Fibroblast of lung (primary cell): ENCODE measurements around the gene MRPS2. TPM values are rescaled to one million over a fixed set of nuclear protein-coding genes. Genes with fewer than 3 reads are reported as not detected.
"Not testable (repeated sequence)": the region's sequence is repeated elsewhere in the genome, so short reads cannot be mapped to it uniquely, and the experiment has no call there.

ENCODE experiments used
- DNase-seq, 2 donors: peaks; one replicate each; pipeline versions ENCODE4 v3.0.0 to v3.0.0-alpha.2; 2010; ENCODE audit warnings: low read depth in 2 of 2
- H2AFZ ChIP-seq: 2 replicates; pipeline ENCODE4 v1.5.1; 2012; ENCODE audit warnings: low read length, control low read depth, inconsistent platforms
- H3K27ac ChIP-seq: 2 replicates; pipeline ENCODE4 v1.5.1; 2011; ENCODE audit warnings: low read length, control low read depth; ENCODE audit not compliant: insufficient read depth
- H3K27me3 ChIP-seq: 2 replicates; pipeline ENCODE4 v1.5.1; 2011; ENCODE audit warnings: mild to moderate bottlenecking, low read length; ENCODE audit not compliant: control insufficient read depth, insufficient read depth
- H3K36me3 ChIP-seq: 2 replicates; pipeline ENCODE4 v1.5.1; 2011; ENCODE audit warnings: low read length; ENCODE audit not compliant: control insufficient read depth, insufficient read depth
- H3K4me1 ChIP-seq: 2 replicates; pipeline ENCODE4 v1.5.1; 2011; ENCODE audit warnings: low read length; ENCODE audit not compliant: control insufficient read depth, insufficient read depth; ENCODE audit errors: extremely low read depth
- H3K4me2 ChIP-seq: 2 replicates; pipeline ENCODE4 v1.5.1; 2011; ENCODE audit warnings: low read length, control low read depth; ENCODE audit not compliant: insufficient read depth; ENCODE audit errors: extremely low read depth
- H3K4me3 ChIP-seq, 4 experiments: fragments of 200-600 bp in 1 of 4; sonication (generic) in 1 of 4; replicated peaks in 1 of 4; 2 replicates each; pipeline ENCODE4 v1.5.1; 2011 to 2016; ENCODE audit warnings: low read length in 4 of 4, low read depth in 3 of 4, mild to moderate bottlenecking in 3 of 4, control low read depth in 2 of 4, inconsistent platforms in 1 of 4, mixed read lengths in 1 of 4; ENCODE audit not compliant: insufficient read depth in 1 of 4; ENCODE audit errors: control extremely low read depth in 1 of 4
- H3K79me2 ChIP-seq: 2 replicates; pipeline ENCODE4 v1.5.1; 2012; ENCODE audit warnings: mild to moderate bottlenecking, low read length, inconsistent platforms; ENCODE audit not compliant: control insufficient read depth, insufficient read depth
- H3K9ac ChIP-seq: 2 replicates; pipeline ENCODE4 v1.5.1; 2011; ENCODE audit warnings: mild to moderate bottlenecking, low read length, control low read depth; ENCODE audit not compliant: insufficient read depth
- H3K9me3 ChIP-seq: 2 replicates; pipeline ENCODE4 v1.5.1; 2012; ENCODE audit warnings: low read depth, low read length; ENCODE audit not compliant: control insufficient read depth, insufficient read depth
- H4K20me1 ChIP-seq: 2 replicates; pipeline ENCODE4 v1.5.1; 2011; ENCODE audit warnings: low read length; ENCODE audit not compliant: control insufficient read depth, insufficient read depth; ENCODE audit errors: extremely low read depth
- EZH2 ChIP-seq: IDR thresholded peaks from 2 replicates; pipeline ENCODE4 v1.5.1; 2012; ENCODE audit warnings: low read length, control low read depth, mild to moderate bottlenecking; ENCODE audit errors: missing control alignments
- polyA minus RNA-seq: library from RNA; depleted of rRNA, polyadenylated mRNA; stranded (reverse); fragments of >200 nt; gene quantifications from 2 replicates; pipeline ENCODE4 v1.2.3, GENCODE V29; 2011; ENCODE audit warnings: low replicate concordance
- polyA plus RNA-seq, 2 donors: library from polyadenylated mRNA; depleted of rRNA in 1 of 2; stranded (reverse) in 1 of 2; unstranded in 1 of 2; fragments of >200 nt; gene quantifications; 2 replicates each; pipeline ENCODE4 v1.2.1, GENCODE V29; 2011 to 2012; ENCODE audit warnings: missing spikeins in 1 of 2
- total RNA-seq: library from RNA; depleted of rRNA; stranded (reverse); fragments of >200 nt; gene quantifications from 2 replicates; pipeline ENCODE4 v1.2.1, GENCODE V29; 2014
- TF ChIP-seq, protein P1 (sequence below), 2 donors: IDR thresholded peaks in 1 of 2; conservative IDR thresholded peaks in 1 of 2; 1 replicate in 1 of 2; 2 replicates in 1 of 2; pipeline ENCODE4 v1.5.1; 2011 to 2012; ENCODE audit warnings: low read length in 2 of 2, control low read depth in 1 of 2, inconsistent platforms in 1 of 2, low read depth in 1 of 2, mild to moderate bottlenecking in 1 of 2

The MRPS2 gene
- total RNA-seq (10.4 and 11.6 TPM in 2 replicates), polyA plus RNA-seq (43.6 and 73.1 TPM in 2 replicates), polyA minus RNA-seq (92.0 and 116 TPM in 2 replicates)
- polyA plus RNA-seq (2012), result 28.7 and 49.5 TPM in 2 replicates

DNA sequence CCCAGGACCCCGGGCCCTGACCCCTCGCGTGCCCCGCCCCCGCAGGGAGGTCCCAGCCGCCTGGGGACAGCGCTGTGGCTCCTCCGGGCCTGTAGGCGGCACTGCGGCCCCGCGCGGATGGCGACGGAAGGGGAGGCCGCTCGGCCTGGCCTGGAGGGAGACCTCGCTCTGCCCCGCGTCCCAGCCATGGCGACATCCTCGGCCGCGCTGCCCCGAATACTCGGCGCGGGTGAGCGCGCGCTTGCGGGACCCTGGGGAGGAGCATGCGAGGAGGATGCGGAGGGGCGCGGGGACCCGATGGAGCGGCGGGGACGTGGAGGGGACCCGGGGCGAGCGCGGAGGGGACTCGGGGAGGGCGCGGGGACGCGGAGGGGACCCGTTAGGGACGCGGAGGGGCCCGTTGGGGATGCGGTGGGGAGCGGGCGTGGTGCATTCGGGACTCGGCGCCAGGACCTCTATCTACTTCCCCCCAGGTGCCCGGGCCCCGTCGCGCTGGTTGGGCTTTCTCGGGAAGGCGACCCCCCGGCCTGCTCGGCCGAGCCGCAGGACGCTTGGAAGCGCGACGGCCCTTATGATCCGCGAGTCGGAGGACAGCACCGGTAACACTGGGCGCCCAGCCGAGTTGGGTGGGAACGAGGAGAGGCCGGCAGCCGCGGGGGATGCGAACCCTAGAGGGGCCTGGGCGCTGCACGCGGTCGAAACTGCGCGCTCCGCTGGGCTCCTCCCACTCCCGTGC lies at the start of gene MRPS2:
Gene MRPS2 (plus strand): TSS at position 158 of the 736 bp plus-strand sequence. CDS start 29 bp downstream, at position 187.
- peak; percentile 86 to 87 for DNase-seq
- H3K27ac ChIP-seq, result peak within 1 kb of the TSS; percentile 82
- H3K4me2 ChIP-seq, result peak within 1 kb of the TSS; percentile 89
- peak within 1 kb of the TSS; percentile 90 for H3K9ac ChIP-seq
- peak within 1 kb of the TSS; percentile 76 for H2AFZ ChIP-seq
- no peaks in the 10 kb centered on the region for H4K20me1 ChIP-seq
- H3K27me3 ChIP-seq, result no peaks in the 10 kb centered on the region
- peak within 1 kb of the TSS; percentile 78 to 97 (median 84) for H3K4me3 ChIP-seq
- H3K36me3 ChIP-seq, result peaks cover 17% of the 10 kb centered on the region
- TF ChIP-seq, protein P1, sequence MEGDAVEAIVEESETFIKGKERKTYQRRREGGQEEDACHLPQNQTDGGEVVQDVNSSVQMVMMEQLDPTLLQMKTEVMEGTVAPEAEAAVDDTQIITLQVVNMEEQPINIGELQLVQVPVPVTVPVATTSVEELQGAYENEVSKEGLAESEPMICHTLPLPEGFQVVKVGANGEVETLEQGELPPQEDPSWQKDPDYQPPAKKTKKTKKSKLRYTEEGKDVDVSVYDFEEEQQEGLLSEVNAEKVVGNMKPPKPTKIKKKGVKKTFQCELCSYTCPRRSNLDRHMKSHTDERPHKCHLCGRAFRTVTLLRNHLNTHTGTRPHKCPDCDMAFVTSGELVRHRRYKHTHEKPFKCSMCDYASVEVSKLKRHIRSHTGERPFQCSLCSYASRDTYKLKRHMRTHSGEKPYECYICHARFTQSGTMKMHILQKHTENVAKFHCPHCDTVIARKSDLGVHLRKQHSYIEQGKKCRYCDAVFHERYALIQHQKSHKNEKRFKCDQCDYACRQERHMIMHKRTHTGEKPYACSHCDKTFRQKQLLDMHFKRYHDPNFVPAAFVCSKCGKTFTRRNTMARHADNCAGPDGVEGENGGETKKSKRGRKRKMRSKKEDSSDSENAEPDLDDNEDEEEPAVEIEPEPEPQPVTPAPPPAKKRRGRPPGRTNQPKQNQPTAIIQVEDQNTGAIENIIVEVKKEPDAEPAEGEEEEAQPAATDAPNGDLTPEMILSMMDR (conservative IDR thresholded peaks at IDR 0.05 in 1 of 2, IDR thresholded peaks at IDR 0.05 in 1 of 2; ENCODE audit: low read depth in 1 of 2, low read length in 2 of 2), result peak; percentile 61 to 62
- no peak for TF ChIP-seq EZH2
- H3K79me2 ChIP-seq, result peaks cover 13% of the 10 kb centered on the region
- no peaks in the 10 kb centered on the region for H3K9me3 ChIP-seq
- peaks cover 6% of the 10 kb centered on the region for H3K4me1 ChIP-seq

DNA sequence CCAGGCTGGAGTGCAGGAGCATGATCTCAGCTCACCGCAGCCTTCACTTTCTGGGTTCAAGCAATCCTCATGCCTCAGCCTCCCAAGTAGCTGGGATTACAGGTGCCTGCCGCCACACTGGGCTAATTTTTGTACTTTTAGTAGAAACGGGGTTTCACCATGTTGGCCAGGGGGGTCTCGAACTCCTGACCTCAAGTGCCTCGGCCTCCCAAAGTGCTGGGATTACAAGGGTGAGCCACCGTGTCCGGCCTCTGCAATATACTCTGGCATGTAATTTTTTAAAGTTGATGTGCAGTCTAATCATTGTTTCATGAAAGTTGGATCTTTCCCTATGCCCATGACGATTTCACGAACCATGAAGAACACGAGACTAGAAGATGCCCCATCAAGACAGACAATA lies 49.5 kb upstream of the MRPS2 start:
- DNase-seq, result no peak
- no peaks in the 10 kb centered on the region for H3K27me3 ChIP-seq
- H3K79me2 ChIP-seq, result no peaks in the 10 kb centered on the region
- no peak overlapping the region for H3K4me3 ChIP-seq
- no peak overlapping the region for H3K27ac ChIP-seq
- TF ChIP-seq, protein P1 (conservative IDR thresholded peaks at IDR 0.05 in 1 of 2, IDR thresholded peaks at IDR 0.05 in 1 of 2; ENCODE audit: low read depth in 1 of 2, low read length in 2 of 2), result no peak
- TF ChIP-seq EZH2, result no peak
- H3K9ac ChIP-seq, result no peak overlapping the region
- H2AFZ ChIP-seq, result no peak overlapping the region
- H4K20me1 ChIP-seq, result no peaks in the 10 kb centered on the region
- no peaks in the 10 kb centered on the region for H3K4me1 ChIP-seq
- no peak overlapping the region for H3K4me2 ChIP-seq
- H3K9me3 ChIP-seq, result no peaks in the 10 kb centered on the region
- no peaks in the 10 kb centered on the region for H3K36me3 ChIP-seq

DNA sequence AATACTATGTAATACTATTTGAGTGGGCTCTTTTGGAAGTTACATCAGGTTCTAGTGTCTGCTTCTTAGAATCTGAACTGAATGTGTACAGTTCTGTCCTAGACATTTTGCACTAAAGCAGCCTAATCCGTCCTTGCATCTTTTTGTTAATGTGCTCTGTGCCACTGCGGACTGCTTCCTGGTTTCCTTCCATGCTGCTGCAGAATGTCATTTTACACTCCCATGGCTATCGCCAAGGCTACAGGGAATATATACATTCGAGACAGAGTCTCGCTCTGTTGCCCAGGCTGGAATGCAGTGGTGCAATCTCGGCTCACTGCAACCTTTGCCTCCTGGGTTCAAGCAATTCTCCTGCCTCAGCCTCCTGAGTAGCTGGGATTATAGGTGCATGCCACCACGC lies 48.6 kb upstream of the MRPS2 start:
- H3K27me3 ChIP-seq, H3K9ac ChIP-seq, H3K79me2 ChIP-seq, H3K4me1 ChIP-seq, H4K20me1 ChIP-seq, H3K4me2 ChIP-seq, H3K27ac ChIP-seq, H3K36me3 ChIP-seq, H3K4me3 ChIP-seq, H2AFZ ChIP-seq, H3K9me3 ChIP-seq, DNase-seq: not testable (repeated sequence)
